Stimulated activated CD4-positive, alpha-beta T cell treated with anti-CD3 and anti-CD28 coated beads, Interleukin-4, amount 100 ng/mL, for 1 hour (primary cell): Measurements from ENCODE around the gene CST9.
A peak's percentile ranks its signal among the peaks of the same experiment; 100 is the strongest.
"Not testable (repeated sequence)": the region's sequence is repeated elsewhere in the genome, so short reads cannot be mapped to it uniquely, and the experiment has no call there.

Experiments
- DNase-seq: peaks from one replicate; pipeline ENCODE4 v3.0.0-alpha.2; 2020

The CST9 gene

DNA sequence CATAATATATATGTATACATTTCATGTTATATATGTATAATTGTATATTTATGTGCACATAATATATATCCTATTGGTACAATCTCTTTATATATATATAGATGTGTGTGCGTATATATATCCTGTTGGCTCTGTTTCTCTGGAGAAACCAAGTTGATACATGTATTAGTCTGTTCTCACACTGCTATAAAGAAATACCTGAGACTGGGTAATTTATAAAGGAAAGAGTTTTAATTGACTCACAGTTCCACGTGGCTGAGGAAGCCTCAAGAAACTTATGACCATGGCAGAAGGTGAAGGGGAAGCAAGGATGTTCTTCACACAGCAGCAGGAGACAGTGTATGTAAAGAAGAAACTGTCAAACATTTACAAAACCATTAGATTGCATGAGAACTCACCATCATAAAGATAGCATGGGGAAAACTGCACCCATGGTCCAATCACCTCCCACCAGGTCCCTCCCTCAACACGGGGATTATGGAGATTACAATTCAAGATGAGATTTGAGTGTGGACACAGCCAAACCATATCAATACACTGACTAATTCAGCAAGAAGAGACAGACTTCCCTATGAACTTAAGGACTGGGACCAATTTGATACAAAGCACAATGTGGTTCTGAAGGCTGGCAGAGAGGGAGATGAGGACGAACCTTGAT is 18.1 kb upstream of the CST9 start:
- DNase-seq, result no peak

DNA sequence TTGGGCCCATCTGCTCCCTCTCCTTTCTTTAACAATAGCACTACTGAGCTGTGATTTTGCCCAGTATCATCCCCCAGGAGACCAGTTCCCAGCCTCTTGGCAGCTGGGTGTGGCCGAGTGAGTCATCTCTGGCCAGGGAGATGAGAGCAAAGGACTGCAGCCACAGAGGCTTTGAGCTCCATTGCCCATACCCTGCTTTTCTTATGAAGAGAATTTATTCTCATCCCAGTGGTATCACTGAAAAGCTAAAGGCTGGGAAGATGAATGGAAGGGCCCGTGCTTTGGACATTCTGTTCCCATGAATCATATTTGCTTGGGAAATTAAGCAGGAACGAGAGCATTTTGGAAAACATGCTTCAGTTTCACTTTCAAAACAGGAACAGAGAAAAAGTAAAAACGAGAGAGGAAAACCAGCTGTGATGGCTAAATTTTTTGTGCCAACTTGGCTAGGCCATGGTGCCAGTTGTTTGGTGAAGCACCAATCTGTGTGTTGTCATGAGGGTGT is 17.2 kb upstream of the CST9 start:
- DNase-seq, result no peak

DNA sequence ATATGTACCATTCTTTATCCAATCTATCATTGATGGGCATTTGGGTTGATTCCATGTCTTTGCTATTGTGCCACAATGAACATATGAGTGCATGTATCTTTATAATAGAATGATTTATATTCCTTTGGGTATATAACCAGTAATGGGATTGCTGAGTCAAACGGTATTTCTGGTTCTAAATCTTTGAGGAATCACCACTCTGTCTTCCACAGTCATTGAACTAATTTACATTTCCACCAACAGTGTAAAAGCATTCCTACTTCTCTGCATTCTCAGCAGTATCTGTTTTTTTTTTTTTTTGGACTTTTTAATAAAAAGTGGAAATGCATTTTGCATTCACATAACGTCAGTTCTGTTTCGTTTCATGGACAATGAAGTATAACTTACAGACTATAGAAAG is 16.7 kb upstream of the CST9 start:
- not testable (repeated sequence) for DNase-seq

DNA sequence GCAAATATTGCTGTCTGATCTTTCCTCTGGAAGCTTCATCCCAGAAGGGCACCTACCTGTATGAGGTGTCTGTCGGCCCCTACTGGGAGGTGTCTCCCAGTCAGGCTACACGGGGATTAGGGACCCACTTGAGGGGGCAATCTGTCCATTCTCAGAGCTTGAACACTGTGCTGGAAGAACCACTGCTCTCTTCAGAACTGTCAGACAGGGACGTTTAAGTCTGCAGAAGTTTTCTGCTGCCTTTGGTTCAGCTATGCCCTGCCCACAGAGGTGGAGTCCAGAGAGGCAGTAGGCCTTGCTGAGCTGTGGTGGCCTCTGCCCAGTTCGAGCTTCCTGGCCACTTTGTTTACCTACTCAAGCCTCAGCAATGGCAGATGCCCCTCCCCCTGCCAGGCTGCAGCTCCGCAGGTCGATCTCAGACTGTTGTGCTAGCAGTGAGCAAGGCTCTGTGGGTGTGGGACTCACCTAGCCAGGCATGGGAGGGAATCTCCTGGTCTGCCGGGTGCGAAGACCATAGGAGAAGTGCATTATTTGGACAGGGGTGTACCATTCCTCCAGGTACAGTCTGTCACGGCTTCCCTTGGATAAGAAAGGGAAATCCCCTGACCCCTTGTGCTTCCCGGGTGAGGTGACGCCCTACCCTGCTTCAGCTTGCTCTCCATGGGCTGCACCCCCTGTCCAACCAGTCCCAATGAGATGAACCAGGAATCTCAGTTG is 15.1 kb upstream of the CST9 start:
- DNase-seq, result not testable (repeated sequence)

DNA sequence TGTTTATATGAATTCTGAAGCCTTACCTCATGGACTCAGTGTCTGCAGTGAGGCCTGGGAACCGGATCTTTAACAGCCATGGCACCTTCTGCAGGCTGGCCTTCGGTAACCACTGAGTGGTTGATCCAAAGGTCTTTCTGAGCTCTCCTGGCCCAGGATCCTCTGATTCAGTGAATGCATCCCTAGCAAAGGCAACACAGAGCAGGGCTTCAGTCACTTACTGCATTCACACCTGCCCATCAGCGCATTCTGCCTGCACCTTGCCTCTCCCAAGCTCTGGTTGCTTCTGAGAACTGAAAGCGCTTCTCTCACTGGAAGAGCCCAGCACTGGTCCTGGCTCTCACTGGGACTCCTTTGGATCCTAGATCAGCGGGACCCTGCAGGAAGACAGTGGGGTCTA is 8.4 kb upstream of the CST9 start:
- DNase-seq, result no peak

DNA sequence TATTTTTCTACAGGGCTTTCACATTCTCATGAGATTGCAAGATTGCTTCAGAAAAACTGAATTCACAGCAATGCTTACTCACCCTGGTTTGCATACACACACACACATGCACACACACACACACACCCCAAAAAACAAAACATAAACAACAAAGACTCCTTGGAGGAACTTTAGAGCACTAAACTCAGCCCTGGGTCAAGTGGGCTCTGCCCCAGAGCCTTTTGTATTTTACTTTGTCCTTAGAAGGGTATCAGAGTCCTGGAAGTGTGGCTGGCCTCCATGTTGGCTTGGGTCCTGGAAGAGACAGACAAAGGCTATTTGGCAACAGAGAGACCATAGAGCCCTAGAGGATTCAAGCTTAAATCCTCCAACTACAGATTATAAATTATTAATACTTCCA is 8.0 kb upstream of the CST9 start:
- DNase-seq, result no peak

DNA sequence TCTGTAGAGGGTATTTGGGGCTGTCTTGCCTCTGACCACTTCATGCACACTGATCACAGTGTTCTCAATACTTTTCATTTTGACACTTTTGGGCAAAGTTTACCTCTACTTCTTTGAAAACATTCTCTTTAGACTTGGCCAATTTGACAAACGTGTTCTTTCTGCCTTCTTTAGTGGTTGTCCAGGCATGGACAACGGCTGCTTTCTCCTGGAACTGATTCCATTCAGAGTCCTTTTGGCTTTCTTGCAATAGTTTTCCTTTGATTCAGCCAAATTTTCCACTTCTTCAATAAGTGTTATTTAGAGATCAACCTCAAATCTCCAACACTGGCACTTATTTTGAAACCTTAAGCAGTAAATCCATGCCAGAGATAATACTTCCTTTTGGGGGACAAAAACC is 6.7 kb upstream of the CST9 start:
- no peak for DNase-seq

DNA sequence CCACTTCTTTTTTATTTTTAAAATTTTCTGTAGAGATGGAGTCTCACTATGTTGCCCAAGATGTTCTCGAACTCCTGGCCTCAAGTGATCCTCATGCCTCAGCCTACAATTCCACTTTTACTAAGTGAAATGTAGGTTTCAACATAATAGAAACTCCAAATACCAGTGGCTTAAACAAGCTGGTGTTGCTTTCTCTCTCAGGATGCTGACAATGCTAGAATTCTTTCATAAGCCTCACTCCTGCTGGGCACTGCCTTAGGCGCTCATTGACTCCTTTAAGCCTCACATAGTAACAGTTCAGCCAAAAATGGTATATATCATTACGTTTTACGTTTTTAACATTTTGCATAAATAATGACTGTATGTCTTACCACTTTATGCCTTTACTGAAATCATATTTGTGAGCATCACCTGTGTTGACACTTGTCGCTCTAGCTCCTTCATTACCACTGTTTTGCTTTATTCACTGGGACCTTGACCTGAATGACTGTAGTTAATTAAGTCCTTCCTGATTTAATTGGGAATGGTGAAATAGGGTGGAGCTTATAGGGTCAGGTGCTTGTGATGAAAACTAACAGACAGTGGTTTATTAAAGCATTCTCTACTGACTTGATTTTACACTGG is 3.9 kb upstream of the CST9 start:
- no peak for DNase-seq

DNA sequence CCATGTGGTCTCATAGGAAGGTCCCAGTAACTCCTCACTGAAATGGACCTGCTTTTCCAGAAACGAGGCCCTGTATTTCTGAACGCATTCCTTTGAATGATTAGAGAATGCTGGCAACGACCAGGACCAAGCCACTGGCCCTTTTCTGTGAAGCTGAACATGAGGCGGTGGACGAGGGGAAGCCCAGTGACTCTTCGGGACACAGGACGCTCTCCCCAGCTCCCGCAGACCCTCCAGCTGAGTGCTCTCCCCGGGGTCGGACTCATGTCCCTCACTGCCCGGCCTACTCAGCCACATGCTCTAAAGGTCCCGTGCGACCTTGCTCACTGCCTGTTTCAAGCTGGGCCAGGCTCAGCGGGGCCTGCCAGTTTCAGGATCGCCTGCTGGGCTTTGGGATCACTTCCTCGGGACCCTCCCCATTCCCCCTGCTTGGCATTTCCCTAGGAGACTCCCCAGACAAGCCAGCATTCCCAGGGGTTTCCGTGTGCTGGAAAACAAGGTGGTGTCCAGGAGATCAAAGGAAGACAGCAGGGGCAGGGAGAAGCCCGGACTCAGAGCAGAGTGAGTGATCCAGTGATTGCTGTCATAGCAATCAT is 2.6 kb upstream of the CST9 start:
- no peak for DNase-seq

DNA sequence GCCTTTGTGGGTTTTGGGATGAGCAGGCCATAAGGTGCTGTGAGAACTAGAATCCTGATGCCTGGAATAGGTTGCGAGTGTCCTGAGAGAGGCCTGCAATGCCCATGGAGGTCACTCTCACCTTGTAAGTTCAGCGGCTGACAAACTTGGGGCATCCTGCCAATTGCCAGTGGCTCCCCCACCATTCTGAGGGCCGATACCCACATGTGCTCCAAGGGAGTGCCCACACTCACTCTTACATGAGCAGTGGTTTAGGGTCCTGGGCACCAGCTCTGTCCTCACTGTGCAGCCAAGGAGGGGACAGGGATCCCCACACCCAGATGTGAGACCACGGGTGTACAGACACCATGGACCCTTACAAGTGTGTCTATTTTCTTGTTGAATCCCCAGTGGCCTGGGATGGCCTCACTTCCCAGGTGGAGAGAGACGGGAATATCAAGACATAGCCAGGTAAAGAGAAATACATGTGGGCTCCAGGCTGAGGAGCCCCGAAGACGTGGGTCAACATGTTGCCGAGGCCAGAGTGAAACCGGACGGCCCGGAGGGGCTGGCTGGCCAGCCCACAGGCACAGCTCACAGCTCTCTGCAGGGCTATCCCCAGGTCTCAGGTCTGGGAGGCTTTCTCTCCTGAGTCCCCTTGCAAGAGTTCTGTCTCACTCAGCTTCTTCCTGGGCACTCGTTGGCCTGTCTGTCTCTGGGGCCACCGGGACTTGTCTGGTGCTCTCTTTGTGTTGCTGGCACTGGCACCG is 2.0 kb upstream of the CST9 start:
- DNase-seq, result no peak

DNA sequence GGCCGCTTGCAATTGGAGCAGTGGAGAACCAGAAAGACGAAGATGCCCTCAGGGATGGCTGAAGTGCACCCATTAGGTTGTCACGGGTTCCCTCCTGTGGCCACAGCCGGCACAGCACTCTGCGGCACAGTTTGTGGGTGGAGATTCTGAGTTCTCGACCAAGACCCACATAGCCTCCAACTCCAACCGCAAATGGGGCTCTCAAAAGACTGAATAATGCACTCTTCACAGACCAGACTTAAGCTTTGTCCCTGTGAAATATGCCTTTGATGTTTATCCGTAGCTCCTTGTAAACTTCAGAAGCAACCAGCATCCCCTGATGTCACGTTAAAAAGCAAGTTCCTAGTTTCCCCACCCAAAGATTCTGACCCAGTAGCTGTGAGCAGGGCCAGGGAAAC is 934 bp upstream of the CST9 start:
- DNase-seq, result peak; percentile 68

DNA sequence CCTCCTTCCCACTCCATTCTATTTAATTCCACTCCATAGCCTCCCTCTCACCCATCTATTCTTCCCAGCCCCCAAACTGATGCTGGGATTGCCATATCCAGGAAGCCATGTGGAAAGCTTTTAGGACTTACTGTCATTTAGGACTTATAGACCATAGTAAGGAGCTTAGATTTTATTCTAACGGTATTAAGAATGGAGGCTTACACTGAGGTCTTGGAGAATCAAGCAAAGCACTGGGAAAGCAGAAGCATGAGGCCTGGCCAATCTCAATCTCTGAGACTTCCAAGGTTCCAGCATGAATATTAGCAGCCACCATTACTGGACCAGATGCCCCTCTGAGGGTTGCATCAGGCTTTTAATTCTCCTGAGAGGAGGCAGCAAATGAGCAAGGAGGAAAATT is 1.4 kb downstream of the CST9 start:
- no peak for DNase-seq

DNA sequence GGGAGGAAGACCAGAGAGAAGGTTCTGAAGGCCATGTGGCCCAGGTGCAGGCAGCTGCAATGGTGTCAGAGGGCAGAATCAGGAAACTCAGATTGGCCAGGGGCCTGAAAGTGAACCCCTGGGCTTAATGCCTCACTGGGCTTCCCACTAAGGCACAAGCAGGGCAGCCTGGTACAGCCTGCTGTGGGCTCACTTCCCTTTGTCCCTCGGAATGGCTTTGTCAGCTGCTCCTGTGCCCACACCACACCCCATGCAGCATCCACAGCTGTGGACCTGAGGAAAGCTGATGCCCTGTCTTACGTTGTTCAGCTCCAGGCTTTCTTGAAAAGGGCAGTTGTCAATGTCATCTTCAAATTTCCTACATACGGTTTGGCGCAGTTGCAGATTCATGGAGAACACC is 2.4 kb downstream of the CST9 start:
- DNase-seq, result no peak

DNA sequence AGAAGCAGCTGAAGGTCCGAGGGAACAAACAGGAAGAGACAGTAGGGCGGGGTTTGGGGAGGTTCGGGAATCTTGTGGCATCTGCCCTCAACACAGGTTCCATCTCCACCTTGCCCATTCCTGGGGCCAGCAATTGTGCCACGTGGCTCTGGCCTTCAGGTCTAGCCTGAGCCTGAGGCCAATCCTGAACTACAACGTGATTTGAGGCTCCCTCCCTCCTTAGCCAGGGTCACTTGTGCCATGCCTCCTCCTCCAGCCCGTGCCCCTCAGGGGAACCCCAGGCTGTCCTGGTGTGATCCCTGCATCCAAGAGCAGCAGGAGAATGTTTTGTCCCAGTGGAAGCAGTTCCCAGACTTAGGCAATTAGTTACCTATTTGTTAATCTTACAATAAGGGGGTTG is 3.0 kb downstream of the CST9 start:
- no peak for DNase-seq

DNA sequence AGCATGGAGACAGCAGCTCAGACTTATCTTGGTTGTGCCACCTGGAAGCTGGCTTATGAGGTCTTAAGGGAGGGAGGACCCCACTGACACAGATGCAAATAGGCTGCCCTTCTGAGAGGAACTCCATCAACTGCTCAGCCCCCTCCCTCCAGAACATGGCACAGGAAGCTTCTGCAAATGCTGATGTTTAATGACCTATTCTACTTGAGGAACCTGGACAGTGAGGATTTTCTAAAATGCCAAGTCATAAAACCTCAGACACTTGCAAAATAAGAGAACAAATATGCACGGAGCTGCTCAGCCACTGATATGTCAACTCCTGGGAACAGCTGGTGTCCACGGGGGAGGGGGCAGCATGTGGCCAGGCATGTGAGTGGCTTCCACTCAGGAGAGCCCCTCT is 3.5 kb downstream of the CST9 start:
- no peak for DNase-seq

DNA sequence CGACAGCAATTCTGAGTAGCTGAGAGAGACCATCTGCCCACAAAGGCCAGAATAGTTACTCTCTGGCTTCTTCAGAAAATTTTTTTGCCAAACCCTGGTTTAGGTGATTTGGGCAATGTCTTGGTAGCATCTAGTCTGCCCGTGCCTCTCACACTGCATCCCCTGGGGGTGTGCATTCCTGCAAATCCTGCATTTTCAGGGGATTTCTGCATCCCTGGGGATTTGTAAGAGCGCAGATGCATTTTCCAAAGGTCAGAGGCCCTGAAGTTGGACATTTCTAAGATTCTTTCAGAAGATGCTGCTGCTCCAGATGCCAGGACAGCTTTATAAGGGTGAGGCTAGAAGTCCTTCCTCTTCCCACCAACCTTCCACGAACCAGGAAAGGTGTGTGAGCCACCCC is 4.0 kb downstream of the CST9 start:
- no peak for DNase-seq

DNA sequence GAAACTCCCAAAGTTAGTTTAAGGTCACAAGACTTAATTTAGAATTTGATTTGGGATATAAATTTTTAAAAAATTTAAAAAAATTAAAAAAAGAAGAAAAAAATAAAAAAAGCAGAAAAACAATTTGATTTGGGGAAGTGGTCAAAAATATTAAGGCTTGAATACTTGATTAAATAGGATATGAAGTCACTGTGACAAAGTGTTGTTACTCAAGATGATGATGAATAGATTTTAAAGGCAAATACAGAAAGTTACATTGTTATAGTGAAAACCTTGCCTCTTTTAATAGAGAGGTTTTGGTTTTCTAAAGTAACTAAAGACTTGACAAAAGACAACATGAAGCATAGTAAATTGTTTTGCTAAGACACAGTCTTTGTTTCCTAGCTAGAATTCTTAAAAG is 7.2 kb downstream of the CST9 start:
- no peak for DNase-seq

DNA sequence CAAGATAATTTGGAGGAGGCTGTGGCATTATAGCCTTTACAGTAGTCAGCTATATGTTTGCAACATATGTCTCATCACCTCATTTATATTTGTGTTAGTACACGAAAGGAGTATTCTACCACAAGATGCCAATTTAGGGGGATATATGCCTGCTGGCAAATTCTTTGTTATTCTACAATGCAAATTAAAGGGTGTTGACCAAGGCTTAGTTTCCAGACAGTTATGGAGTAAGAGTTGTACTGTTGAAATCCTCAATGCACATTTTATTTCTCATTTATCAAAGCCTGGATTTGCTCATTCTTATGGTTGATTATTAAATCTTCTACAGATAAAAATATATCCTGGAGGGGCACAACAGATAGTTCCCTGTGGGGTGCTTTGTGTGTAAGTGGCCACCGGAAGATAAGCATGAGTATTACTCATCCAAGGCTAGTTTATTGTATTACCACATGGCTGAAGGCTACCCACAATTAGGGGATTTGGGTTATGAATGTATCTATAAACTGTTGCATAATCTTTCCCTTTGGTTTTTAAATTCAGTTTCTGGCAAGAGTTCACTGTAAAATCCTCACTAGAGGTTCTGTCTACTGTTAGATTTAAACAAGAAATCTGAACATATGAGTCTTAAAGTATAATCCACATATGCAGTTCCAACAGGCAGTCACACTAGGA is 9.0 kb downstream of the CST9 start:
- no peak for DNase-seq

DNA sequence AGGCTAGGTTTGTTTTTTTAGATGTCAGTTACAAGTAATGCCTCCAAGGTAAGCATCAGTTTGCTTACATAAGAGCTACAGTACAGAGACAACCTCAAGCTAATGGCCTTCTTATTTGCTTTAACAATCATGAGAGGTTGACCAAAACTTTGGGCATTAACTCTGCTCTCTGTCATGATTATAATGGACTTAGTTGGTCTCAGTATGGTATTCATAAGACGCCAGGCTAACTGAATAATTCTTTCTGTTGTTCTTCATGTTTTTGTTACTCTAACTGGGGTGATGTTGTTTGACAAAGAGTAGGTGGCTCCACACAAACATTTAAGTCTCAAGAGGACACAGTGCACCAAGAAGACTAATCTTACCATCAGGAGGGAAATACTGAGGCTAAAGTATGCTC is 9.8 kb downstream of the CST9 start:
- DNase-seq, result no peak

DNA sequence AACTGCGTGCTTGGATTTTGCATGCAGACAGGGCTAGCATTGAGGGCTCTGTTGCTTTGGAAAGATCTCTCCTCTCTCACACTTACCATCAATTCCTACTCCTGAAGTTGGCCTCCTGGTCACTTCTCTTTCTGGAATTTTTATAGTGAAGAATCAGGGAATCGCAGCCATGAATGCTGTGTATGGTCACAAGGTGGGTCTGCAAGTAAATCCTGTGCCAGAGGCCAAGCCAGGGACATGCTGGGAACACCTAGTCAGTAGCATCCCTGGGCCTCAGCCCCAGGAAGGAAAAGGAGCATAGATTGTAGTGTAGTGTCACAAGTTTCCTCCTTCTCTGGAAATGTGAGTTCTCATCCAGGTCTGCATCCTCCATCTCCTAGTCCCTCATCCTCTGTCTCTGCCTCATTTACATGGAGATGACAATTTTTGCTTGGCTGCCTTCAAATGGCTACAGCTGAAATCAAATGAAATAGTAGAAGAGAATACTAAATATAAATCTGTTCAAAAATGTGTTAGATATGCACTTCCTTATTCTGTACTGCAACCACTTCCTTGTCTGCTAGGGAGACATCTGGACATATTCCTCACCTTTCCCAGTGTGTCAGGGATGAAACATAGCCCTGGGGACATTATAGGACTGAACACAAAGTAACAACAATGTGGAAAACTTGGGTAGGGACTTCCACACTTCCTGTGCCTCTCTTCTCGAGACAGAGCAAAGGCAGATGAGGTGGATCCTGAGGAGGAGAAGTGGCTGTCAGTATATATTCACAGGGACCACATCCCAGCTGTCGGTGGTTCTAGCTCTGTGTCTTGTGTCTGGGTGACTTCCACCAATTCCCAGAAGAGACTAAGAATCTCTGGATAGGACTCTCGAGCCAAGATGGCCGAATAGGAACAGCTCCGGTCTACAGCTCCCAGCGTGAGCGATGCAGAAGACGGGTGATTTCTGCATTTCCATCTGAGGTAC is 17.0 kb downstream of the CST9 start:
- DNase-seq, result no peak

DNA sequence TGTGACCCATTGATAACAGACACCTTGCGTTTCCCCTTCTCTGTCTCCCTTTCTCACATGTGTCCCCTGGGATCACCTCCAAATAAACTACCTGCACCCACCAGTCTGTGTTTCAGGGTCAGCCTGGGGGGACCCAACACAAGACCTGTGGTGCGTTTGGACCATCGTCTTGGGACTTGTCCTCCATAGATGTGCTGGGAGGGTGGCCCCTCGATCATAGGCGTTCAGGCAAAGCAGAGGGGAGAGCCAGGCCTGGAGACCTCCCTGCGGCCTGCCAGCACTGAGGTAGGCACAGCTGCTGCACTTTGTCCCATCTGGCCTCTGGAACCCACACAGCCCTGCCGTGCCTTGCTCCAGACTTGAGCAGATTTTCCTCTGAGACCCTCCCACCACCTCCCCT is 18.1 kb downstream of the CST9 start:
- DNase-seq, result no peak
